B cell (primary cell): Measurements from ENCODE around the gene USH2A. TPM values are rescaled to one million over a fixed set of nuclear protein-coding genes. Genes with fewer than 3 reads are reported as not detected.

Source experiments
- ATAC-seq: fragments of 200-7000 bp; cut with Tn5 transposase; one replicate; pipeline ENCODE4 v1.10.0; 2021; ENCODE audit warnings: low read depth, mild to moderate bottlenecking, moderate number of reproducible peaks, moderate library complexity
- CTCF ChIA-PET: fragments of 350-600 bp; sonication (Branson Sonifier 250); formaldehyde crosslinking; loops from one replicate; lab custom pipeline; 2021; ENCODE audit warnings: antibody characterized with exemption, inconsistent platforms; lab: Charles Lee
- POLR2A ChIA-PET: fragments of 350-600 bp; sonication (Branson Sonifier 250); formaldehyde crosslinking; loops from one replicate; lab custom pipeline; 2021; ENCODE audit warnings: antibody characterized with exemption; lab: Charles Lee
- DNase-seq: peaks from one replicate; pipeline ENCODE4 v3.0.0; 2013
- H2AFZ ChIP-seq: 2 replicates; pipeline ENCODE4 v1.6.1; 2012; ENCODE audit warnings: mild to moderate bottlenecking, low read depth, low read length; ENCODE audit not compliant: insufficient read depth, poor library complexity, severe bottlenecking
- H3K27ac ChIP-seq, 2 donors: 1 replicate in 1 of 2; 2 replicates in 1 of 2; pipeline ENCODE4 v1.5.1; 2012 to 2013; ENCODE audit warnings: low read length in 2 of 2, mild to moderate bottlenecking in 2 of 2, moderate library complexity in 1 of 2
- H3K27me3 ChIP-seq, 4 experiments: fragments of 200-600 bp in 1 of 4; sonication (generic) in 1 of 4; replicated peaks in 1 of 4; 1 replicate in 2 of 4; 2 replicates in 2 of 4; pipeline versions ENCODE4 v1.6.1 to v1.7.0; 2013 to 2016; ENCODE audit warnings: low read length in 3 of 4, mild to moderate bottlenecking in 2 of 4, mixed read lengths in 1 of 4, moderate library complexity in 1 of 4; ENCODE audit not compliant: insufficient read depth in 4 of 4, control insufficient read depth in 3 of 4; ENCODE audit errors: control extremely low read depth in 1 of 4
- H3K36me3 ChIP-seq, 2 experiments: replicated peaks in 1 of 2; 1 replicate in 1 of 2; 2 replicates in 1 of 2; pipeline versions ENCODE4 v1.6.1 to v1.7.1; 2013; ENCODE audit warnings: low read length in 1 of 2; ENCODE audit not compliant: insufficient read depth in 2 of 2, control insufficient read depth in 1 of 2; ENCODE audit errors: control extremely low read depth in 1 of 2, extremely low read depth in 1 of 2
- H3K4me1 ChIP-seq, 2 donors: fragments of 200-600 bp in 1 of 2; sonication (generic) in 1 of 2; 1 replicate in 1 of 2; 2 replicates in 1 of 2; pipeline versions ENCODE4 v1.5.1 to v1.6.1; 2013 to 2017; ENCODE audit warnings: low read length in 2 of 2; ENCODE audit not compliant: control insufficient read depth in 2 of 2, insufficient read depth in 2 of 2
- H3K4me2 ChIP-seq: replicated peaks from 2 replicates; pipeline ENCODE3; 2012; ENCODE audit warnings: mild to moderate bottlenecking, low read depth, low read length; ENCODE audit not compliant: poor library complexity, severe bottlenecking
- H3K4me3 ChIP-seq, 5 experiments: fragments of 200-600 bp in 1 of 5; sonication (generic) in 1 of 5; 1 replicate in 3 of 5; 2 replicates in 2 of 5; pipeline versions ENCODE4 v1.5.1 to v1.7.0; 2011 to 2016; ENCODE audit warnings: low read length in 4 of 5, mild to moderate bottlenecking in 4 of 5, low read depth in 2 of 5, control low read depth in 1 of 5, moderate library complexity in 1 of 5; ENCODE audit not compliant: insufficient read depth in 1 of 5; ENCODE audit errors: control extremely low read depth in 1 of 5, extremely low read depth in 1 of 5
- H3K79me2 ChIP-seq: fragments of 200-600 bp; sonication (generic); one replicate; pipeline ENCODE4 v1.6.0; 2016; ENCODE audit warnings: low read length; ENCODE audit not compliant: control insufficient read depth, insufficient read depth
- H3K9ac ChIP-seq: fragments of 200-600 bp; sonication (generic); 2 replicates; pipeline ENCODE4 v1.6.1; 2017; ENCODE audit warnings: mild to moderate bottlenecking, low read length, moderate library complexity
- H3K9me3 ChIP-seq, 3 donors: one replicate each; pipeline versions ENCODE4 v1.6.1 to v1.7.1; 2013; ENCODE audit warnings: low read length in 2 of 3; ENCODE audit not compliant: control insufficient read depth in 2 of 3, insufficient read depth in 1 of 3; ENCODE audit errors: control extremely low read depth in 1 of 3
- H4K20me1 ChIP-seq: 2 replicates; pipeline ENCODE4 v1.6.0; 2012; ENCODE audit warnings: mild to moderate bottlenecking, low read length; ENCODE audit not compliant: insufficient read depth, control insufficient read depth, poor library complexity, severe bottlenecking
- H3K27ac Mint-ChIP-seq: one replicate; pipeline ENCODE4 v1.8.0; 2021; ENCODE audit warnings: mixed read lengths
- H3K27me3 Mint-ChIP-seq: one replicate; pipeline ENCODE4 v1.8.0; 2021; ENCODE audit warnings: mixed read lengths
- H3K4me1 Mint-ChIP-seq: one replicate; pipeline ENCODE4 v1.8.0; 2021; ENCODE audit warnings: mixed read lengths
- H3K4me3 Mint-ChIP-seq: one replicate; pipeline ENCODE4 v1.8.0; 2021; ENCODE audit warnings: mixed read lengths
- H3K9me3 Mint-ChIP-seq: one replicate; pipeline ENCODE4 v1.8.0; 2022; ENCODE audit warnings: mixed read lengths; ENCODE audit not compliant: insufficient read depth
- EZH2 ChIP-seq: IDR thresholded peaks from 2 replicates; pipeline ENCODE4 v1.6.1; 2012; ENCODE audit warnings: borderline replicate concordance, low read depth, mild to moderate bottlenecking, moderate library complexity, low read length; ENCODE audit not compliant: insufficient read depth, poor library complexity, severe bottlenecking
- WGBS: methylation state at CpG from one replicate; pipeline ENCODE4 v1.1.5; 2013; ENCODE audit warnings: missing lambda C conversion rate; ENCODE audit not compliant: insufficient coverage; 5-methylcytosine and 5-hydroxymethylcytosine counted together
- intact Hi-C: fragments of 100-400 bp; cut with micrococcal nuclease; formaldehyde crosslinking; loops from one replicate; pipeline ENCODE4 v1.10.0; 2022
- polyA plus RNA-seq: library from polyadenylated mRNA; depleted of rRNA; stranded (reverse); fragments of >200 nt; gene quantifications from 2 replicates; pipeline ENCODE4 v1.2.3, GENCODE V29; 2012
- total RNA-seq, 2 donors: library from RNA; stranded (reverse); fragments of 120-200 nt in 1 of 2; gene quantifications; 1 replicate in 1 of 2; 2 replicates in 1 of 2; pipeline versions ENCODE4 v1.2.3 to v1.2.4, GENCODE V29; 2013 to 2022
- TF ChIP-seq, protein P1 (sequence below): fragments of 200-600 bp; IDR thresholded peaks from one replicate; pipeline ENCODE4 v1.8.0; 2022; ENCODE audit warnings: antibody characterized with exemption, mild to moderate bottlenecking

USH2A gene
- total and polyA plus RNA-seq, 2 donors (not counting 1 experiment from before 2014, with no cell fraction given), result 0.01 TPM; not detected in 1

DNA sequence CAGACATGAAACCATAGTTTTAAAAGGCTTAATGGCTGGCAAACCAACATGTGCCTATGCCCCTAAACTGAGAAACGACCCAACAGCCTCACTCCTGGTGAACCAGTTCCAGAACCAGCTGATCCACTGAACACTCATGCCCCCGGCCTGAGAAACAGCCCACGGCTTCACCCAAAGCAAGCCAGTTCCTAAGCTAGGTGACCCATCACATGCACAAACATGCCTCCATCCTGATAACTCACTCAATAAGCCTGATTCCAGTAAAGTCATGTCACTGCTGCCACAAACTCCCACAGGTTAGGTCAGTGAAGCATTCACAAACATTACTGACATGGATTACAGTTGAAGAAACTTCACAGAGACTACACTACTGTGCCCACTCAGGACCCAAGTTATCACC lies 161.6 kb downstream of the USH2A start:
- H3K4me1 ChIP-seq, result no peaks in the 10 kb centered on the region
- H3K4me2 ChIP-seq, result no peak overlapping the region
- H4K20me1 ChIP-seq, result no peaks in the 10 kb centered on the region
- intact Hi-C loops, result no loop called here
- WGBS, result 71% methylated on average over 3 of the region's 3 CpGs
- H3K27ac ChIP-seq, result no peak overlapping the region
- no peaks in the 10 kb centered on the region for H3K79me2 ChIP-seq
- H3K36me3 ChIP-seq, result no peaks in the 10 kb centered on the region
- no peaks in the 10 kb centered on the region for H3K4me1 Mint-ChIP-seq
- ChIA-PET POLR2A (no interaction called here), CTCF (no interaction called here)
- H3K9me3 ChIP-seq, result peaks cover 0 to 3% (median 0%) of the 10 kb centered on the region in 3 donors
- ATAC-seq, result no peak
- no peak overlapping the region for H3K4me3 ChIP-seq
- H3K9ac ChIP-seq, result no peak overlapping the region
- H3K27ac Mint-ChIP-seq, result no peak overlapping the region
- DNase-seq, result no peak
- no peaks in the 10 kb centered on the region for H3K27me3 Mint-ChIP-seq
- no peak for TF ChIP-seq EZH2
- TF ChIP-seq, protein P1, sequence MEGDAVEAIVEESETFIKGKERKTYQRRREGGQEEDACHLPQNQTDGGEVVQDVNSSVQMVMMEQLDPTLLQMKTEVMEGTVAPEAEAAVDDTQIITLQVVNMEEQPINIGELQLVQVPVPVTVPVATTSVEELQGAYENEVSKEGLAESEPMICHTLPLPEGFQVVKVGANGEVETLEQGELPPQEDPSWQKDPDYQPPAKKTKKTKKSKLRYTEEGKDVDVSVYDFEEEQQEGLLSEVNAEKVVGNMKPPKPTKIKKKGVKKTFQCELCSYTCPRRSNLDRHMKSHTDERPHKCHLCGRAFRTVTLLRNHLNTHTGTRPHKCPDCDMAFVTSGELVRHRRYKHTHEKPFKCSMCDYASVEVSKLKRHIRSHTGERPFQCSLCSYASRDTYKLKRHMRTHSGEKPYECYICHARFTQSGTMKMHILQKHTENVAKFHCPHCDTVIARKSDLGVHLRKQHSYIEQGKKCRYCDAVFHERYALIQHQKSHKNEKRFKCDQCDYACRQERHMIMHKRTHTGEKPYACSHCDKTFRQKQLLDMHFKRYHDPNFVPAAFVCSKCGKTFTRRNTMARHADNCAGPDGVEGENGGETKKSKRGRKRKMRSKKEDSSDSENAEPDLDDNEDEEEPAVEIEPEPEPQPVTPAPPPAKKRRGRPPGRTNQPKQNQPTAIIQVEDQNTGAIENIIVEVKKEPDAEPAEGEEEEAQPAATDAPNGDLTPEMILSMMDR, result no peak
- H3K27me3 ChIP-seq, result no peaks in the 10 kb centered on the region
- H3K4me3 Mint-ChIP-seq, result no peak overlapping the region
- H2AFZ ChIP-seq, result no peak overlapping the region
- H3K9me3 Mint-ChIP-seq, result peaks cover 4% of the 10 kb centered on the region

GRCh38 chr1:216258856-216259255 lies 164.4 kb downstream of the USH2A start:
- ATAC-seq (no peak), DNase-seq (no peak)
- no peak overlapping the region for H3K27ac ChIP-seq
- H3K4me2 ChIP-seq, result no peak overlapping the region
- no CpG with 5 or more reads among the region's 1 CpG for WGBS
- H3K4me3 Mint-ChIP-seq, result no peak overlapping the region
- CTCF ChIA-PET, result no interaction called here
- no peaks in the 10 kb centered on the region for H3K27me3 Mint-ChIP-seq
- peaks cover 0 to 3% (median 0%) of the 10 kb centered on the region in 3 donors for H3K9me3 ChIP-seq
- no peaks in the 10 kb centered on the region for H3K79me2 ChIP-seq
- POLR2A ChIA-PET, result no interaction called here
- no peak overlapping the region for H3K9ac ChIP-seq
- no peak overlapping the region for H3K4me3 ChIP-seq
- no peak overlapping the region for H2AFZ ChIP-seq
- no peaks in the 10 kb centered on the region for H4K20me1 ChIP-seq
- no peaks in the 10 kb centered on the region for H3K27me3 ChIP-seq
- no peaks in the 10 kb centered on the region for H3K4me1 Mint-ChIP-seq
- no peak overlapping the region for H3K27ac Mint-ChIP-seq
- no peaks in the 10 kb centered on the region for H3K4me1 ChIP-seq
- H3K36me3 ChIP-seq, result no peaks in the 10 kb centered on the region
- TF ChIP-seq, protein P1, result no peak
- TF ChIP-seq EZH2, result no peak
- intact Hi-C loops, result no loop called here
- H3K9me3 Mint-ChIP-seq, result peaks cover 4% of the 10 kb centered on the region
